CD14-positive monocyte (primary cell): ENCODE data around the gene SCD5. TPM values are rescaled to one million over a fixed set of nuclear protein-coding genes. Genes with fewer than 3 reads are reported as not detected.

Experiments used
- DNase-seq, 3 donors: peaks; one replicate each; pipeline ENCODE4 v3.0.0-alpha.2; 2011 to 2022
- H2AFZ ChIP-seq: 2 replicates; pipeline ENCODE4 v1.6.0; 2012; ENCODE audit warnings: mild to moderate bottlenecking, low read depth, low read length, inconsistent platforms; ENCODE audit not compliant: insufficient read depth, poor library complexity, severe bottlenecking
- H3K27ac ChIP-seq, 2 donors: 1 replicate in 1 of 2; 2 replicates in 1 of 2; pipeline ENCODE4 v1.5.1; 2012 to 2013; ENCODE audit warnings: low read length in 2 of 2, control low read depth in 1 of 2, inconsistent platforms in 1 of 2, low read depth in 1 of 2, mild to moderate bottlenecking in 1 of 2
- H3K27me3 ChIP-seq, 2 donors: one replicate each; pipeline versions ENCODE4 v1.6.0 to v1.6.1; 2011 to 2013; ENCODE audit warnings: low read length in 2 of 2; ENCODE audit not compliant: control insufficient read depth in 2 of 2, insufficient read depth in 2 of 2
- H3K36me3 ChIP-seq, 2 donors: replicated peaks in 1 of 2; 1 replicate in 1 of 2; 2 replicates in 1 of 2; pipeline versions ENCODE4 v1.5.1 to v1.6.1; 2012 to 2013; ENCODE audit warnings: low read length in 2 of 2, control low read depth in 1 of 2, inconsistent platforms in 1 of 2, mild to moderate bottlenecking in 1 of 2; ENCODE audit not compliant: insufficient read depth in 2 of 2, control insufficient read depth in 1 of 2
- H3K4me1 ChIP-seq, 2 donors: 1 replicate in 1 of 2; 2 replicates in 1 of 2; pipeline versions ENCODE4 v1.5.1 to v1.6.1; 2012 to 2013; ENCODE audit warnings: low read length in 2 of 2, control low read depth in 1 of 2, inconsistent platforms in 1 of 2, mild to moderate bottlenecking in 1 of 2, moderate library complexity in 1 of 2; ENCODE audit not compliant: insufficient read depth in 2 of 2, control insufficient read depth in 1 of 2
- H3K4me2 ChIP-seq: replicated peaks from 2 replicates; pipeline ENCODE3; 2012; ENCODE audit warnings: low read length, moderate library complexity, mild to moderate bottlenecking; ENCODE audit not compliant: poor library complexity, severe bottlenecking; ENCODE audit errors: extremely low read depth
- H3K4me3 ChIP-seq, 3 experiments: fragments of 200-600 bp in 1 of 3; sonication (generic) in 1 of 3; replicated peaks in 1 of 3; 1 replicate in 2 of 3; 2 replicates in 1 of 3; pipeline ENCODE4 v1.5.1; 2011 to 2013; ENCODE audit warnings: low read length in 3 of 3, mild to moderate bottlenecking in 3 of 3, control low read depth in 2 of 3, low read depth in 2 of 3, inconsistent platforms in 1 of 3, moderate library complexity in 1 of 3
- H3K79me2 ChIP-seq: 2 replicates; pipeline ENCODE4 v1.6.0; 2012; ENCODE audit warnings: mild to moderate bottlenecking, control low read depth, inconsistent platforms, low read length, moderate library complexity; ENCODE audit not compliant: insufficient read depth
- H3K9ac ChIP-seq: 2 replicates; pipeline ENCODE4 v1.6.0; 2017; ENCODE audit warnings: low read length, mild to moderate bottlenecking; ENCODE audit not compliant: insufficient read depth, poor library complexity, severe bottlenecking
- H3K9me3 ChIP-seq, 2 donors: replicated peaks in 1 of 2; 1 replicate in 1 of 2; 2 replicates in 1 of 2; pipeline versions ENCODE4 v1.5.1 to v1.6.1; 2012 to 2013; ENCODE audit warnings: low read length in 2 of 2, control low read depth in 1 of 2; ENCODE audit not compliant: control insufficient read depth in 1 of 2, insufficient read depth in 1 of 2
- H4K20me1 ChIP-seq: 2 replicates; pipeline ENCODE4 v1.6.0; 2012; ENCODE audit warnings: mild to moderate bottlenecking, low read length, control low read depth, moderate library complexity; ENCODE audit not compliant: insufficient read depth
- H3K27ac Mint-ChIP-seq, 7 donors: one replicate each; pipeline ENCODE4 v1.8.0; 2020; ENCODE audit warnings: mild to moderate bottlenecking in 7 of 7, mixed read lengths in 7 of 7, moderate library complexity in 6 of 7, inconsistent platforms in 2 of 7
- H3K27me3 Mint-ChIP-seq, 3 donors: one replicate each; pipeline ENCODE4 v1.8.0; 2021 to 2022; ENCODE audit warnings: low read depth in 3 of 3, mild to moderate bottlenecking in 3 of 3, mixed read lengths in 3 of 3, moderate library complexity in 3 of 3, inconsistent platforms in 1 of 3
- H3K36me3 Mint-ChIP-seq, 2 donors: one replicate each; pipeline ENCODE4 v1.8.0; 2020; ENCODE audit warnings: mixed read lengths in 2 of 2, inconsistent platforms in 1 of 2, mild to moderate bottlenecking in 1 of 2
- H3K4me1 Mint-ChIP-seq: one replicate; pipeline ENCODE4 v1.8.0; 2020; ENCODE audit warnings: mild to moderate bottlenecking, mixed read lengths
- H3K4me3 Mint-ChIP-seq, 2 donors: one replicate each; pipeline ENCODE4 v1.8.0; 2020; ENCODE audit warnings: mild to moderate bottlenecking in 2 of 2, mixed read lengths in 2 of 2, moderate library complexity in 1 of 2
- H3K9me3 Mint-ChIP-seq, 7 donors: one replicate each; pipeline ENCODE4 v1.8.0; 2020 to 2022; ENCODE audit warnings: mixed read lengths in 7 of 7, mild to moderate bottlenecking in 6 of 7, moderate library complexity in 6 of 7, inconsistent platforms in 2 of 7
- CTCF ChIP-seq: fragments of 200-600 bp; IDR thresholded peaks from one replicate; pipeline ENCODE4 v1.8.0; 2022; ENCODE audit warnings: antibody characterized with exemption, mild to moderate bottlenecking
- WGBS: methylation state at CpG from one replicate; pipeline ENCODE4 v1.1.5; 2013; ENCODE audit warnings: missing lambda C conversion rate; ENCODE audit not compliant: insufficient coverage; 5-methylcytosine and 5-hydroxymethylcytosine counted together
- intact Hi-C, 2 donors: fragments of 100-400 bp; cut with micrococcal nuclease; formaldehyde crosslinking; loops; one replicate each; pipeline versions ENCODE4 v1.15.0 to v1.15.1; 2023
- polyA plus RNA-seq, 3 donors: library from polyadenylated mRNA; depleted of rRNA in 1 of 3; unstranded in 2 of 3; stranded (reverse) in 1 of 3; fragments of 300-500 nt in 2 of 3; fragments of >200 nt in 1 of 3; fragmentation: Illumina TruSeq in 2 of 3; gene quantifications; 1 replicate in 2 of 3; 2 replicates in 1 of 3; pipeline ENCODE4 v1.2.3, GENCODE V29; 2012 to 2021

Gene SCD5
- polyA plus RNA-seq, 3 donors: 0.28 to 1.3 (median 0.61) TPM

- Histone ChIP-seq H3K4me3 (no peak overlapping the region), H3K27ac (no peak overlapping the region), H3K79me2 (no peaks in the 10 kb centered on the region), H3K27me3 (no peaks in the 10 kb centered on the region), H3K4me2 (no peak overlapping the region), H3K9ac (no peak overlapping the region), H3K9me3 (no peaks in the 10 kb centered on the region), H4K20me1 (no peaks in the 10 kb centered on the region), H2AFZ (no peak overlapping the region), H3K36me3 (no peaks in the 10 kb centered on the region), H3K4me1 (no peaks in the 10 kb centered on the region)
- intact Hi-C loops: no loop called here
- Mint-ChIP-seq H3K27me3 (peaks cover 0 to 2% (median 0%) of the 10 kb centered on the region in 3 donors), H3K4me1 (no peaks in the 10 kb centered on the region), H3K27ac (no peak overlapping the region), H3K4me3 (no peak overlapping the region), H3K9me3 (no peaks in the 10 kb centered on the region), H3K36me3 (no peaks in the 10 kb centered on the region)
- WGBS: 80% methylated on average over 1 of the region's 9 CpGs
- no peak for DNase-seq
- no peak for TF ChIP-seq CTCF
Measured at GRCh38 chr4:82601242-82602015, 197.2 kb downstream of the SCD5 start.

GRCh38 chr4:82599336-82599735 is 199.3 kb downstream of the SCD5 start:
- Mint-ChIP-seq H3K4me3 (no peak overlapping the region), H3K9me3 (no peaks in the 10 kb centered on the region), H3K27ac (no peak overlapping the region), H3K4me1 (no peaks in the 10 kb centered on the region), H3K27me3 (peaks cover 0 to 2% (median 0%) of the 10 kb centered on the region in 3 donors), H3K36me3 (no peaks in the 10 kb centered on the region)
- DNase-seq: no peak
- Histone ChIP-seq H3K36me3 (no peaks in the 10 kb centered on the region), H2AFZ (no peak overlapping the region), H3K79me2 (no peaks in the 10 kb centered on the region), H4K20me1 (no peaks in the 10 kb centered on the region), H3K27me3 (no peaks in the 10 kb centered on the region), H3K9me3 (no peaks in the 10 kb centered on the region), H3K27ac (no peak overlapping the region), H3K4me2 (no peak overlapping the region), H3K4me3 (no peak overlapping the region), H3K9ac (no peak overlapping the region), H3K4me1 (no peaks in the 10 kb centered on the region)
- intact Hi-C loops: no loop called here
- no peak for TF ChIP-seq CTCF
- 70% methylated on average over 2 of the region's 4 CpGs for WGBS
